ENCODE results near the gene TMEM219. TPM values are rescaled to one million over a fixed set of nuclear protein-coding genes. Genes with fewer than 3 reads are reported as not detected.
"Not testable (repeated sequence)": the region's sequence is repeated elsewhere in the genome, so short reads cannot be mapped to it uniquely, and the experiment has no call there.

TMEM219 gene
- total and polyA plus RNA-seq, 12 donors = 53.0 to 105 (median 69.3) TPM

GRCh38 chr16:29925781-29926710 is 35.8 kb upstream of the TMEM219 start, which contains the start of gene KCTD13:
TSS of gene KCTD13 (minus strand) at chr16:29926226. CDS start at chr16:29926033, 193 bp downstream.
- TF ChIP-seq, protein P1, sequence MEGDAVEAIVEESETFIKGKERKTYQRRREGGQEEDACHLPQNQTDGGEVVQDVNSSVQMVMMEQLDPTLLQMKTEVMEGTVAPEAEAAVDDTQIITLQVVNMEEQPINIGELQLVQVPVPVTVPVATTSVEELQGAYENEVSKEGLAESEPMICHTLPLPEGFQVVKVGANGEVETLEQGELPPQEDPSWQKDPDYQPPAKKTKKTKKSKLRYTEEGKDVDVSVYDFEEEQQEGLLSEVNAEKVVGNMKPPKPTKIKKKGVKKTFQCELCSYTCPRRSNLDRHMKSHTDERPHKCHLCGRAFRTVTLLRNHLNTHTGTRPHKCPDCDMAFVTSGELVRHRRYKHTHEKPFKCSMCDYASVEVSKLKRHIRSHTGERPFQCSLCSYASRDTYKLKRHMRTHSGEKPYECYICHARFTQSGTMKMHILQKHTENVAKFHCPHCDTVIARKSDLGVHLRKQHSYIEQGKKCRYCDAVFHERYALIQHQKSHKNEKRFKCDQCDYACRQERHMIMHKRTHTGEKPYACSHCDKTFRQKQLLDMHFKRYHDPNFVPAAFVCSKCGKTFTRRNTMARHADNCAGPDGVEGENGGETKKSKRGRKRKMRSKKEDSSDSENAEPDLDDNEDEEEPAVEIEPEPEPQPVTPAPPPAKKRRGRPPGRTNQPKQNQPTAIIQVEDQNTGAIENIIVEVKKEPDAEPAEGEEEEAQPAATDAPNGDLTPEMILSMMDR (IDR thresholded peaks at IDR 0.05) = no peak
- ATAC-seq (peak; percentile 97 to 99 (median 99)), DNase-seq (peak; percentile 85 to 88)
- Histone ChIP-seq H3K27me3 (no peaks in the 10 kb centered on the region), H3K27ac (peak within 1 kb of the TSS; percentile 18 to 92 (median 88)), H3K9me3 (no peaks in the 10 kb centered on the region), H3K4me1 (peaks cover 2 to 31% (median 23%) of the 10 kb centered on the region in 9 donors), H3K4me3 (peak within 1 kb of the TSS; percentile 83 to 100 (median 94)), H3K36me3 (peaks cover 0 to 26% (median 13%) of the 10 kb centered on the region in 9 donors)
- intact Hi-C loops (cut with DNase I) = loop anchor here in 7 of 10 donors (5.0 to 10.0 kb wide), 6 partner anchors 36 to 81 kb away; partner anchors contain the start of genes TAOK2 (in 2 of the 7), TMEM219 (in 2 of the 7), HIRIP3 (in 1 of the 7) and INO80E (in 1 of the 7)
- WGBS, 2 donors = 0 to 1% methylated on average over 84 to 89 of the region's 89 CpGs

DNA sequence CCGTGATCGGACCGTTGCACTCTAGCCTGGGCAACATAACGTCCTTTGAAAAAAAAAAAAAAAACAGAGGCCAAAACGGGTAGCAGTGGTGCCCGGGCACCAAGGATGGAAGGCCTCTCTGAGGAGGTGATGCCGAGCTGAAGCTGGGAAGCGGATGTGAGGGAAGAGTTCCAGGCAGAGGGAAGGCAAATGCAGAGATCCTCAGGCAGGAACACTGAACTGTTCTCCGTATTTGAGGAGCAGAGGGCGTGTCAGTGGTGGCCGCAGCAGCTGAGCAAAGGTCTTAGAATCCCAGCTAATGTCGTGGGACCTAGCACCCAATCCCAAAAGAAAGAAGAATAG is 35.2 kb upstream of the TMEM219 start:
- ATAC-seq = peak in 7 of 8 donors; percentile 28 to 76 (median 53)
- H3K9me3 ChIP-seq = no peaks in the 10 kb centered on the region
- intact Hi-C loops (cut with DNase I) = loop anchor here in 7 of 10 donors (5.0 to 10.0 kb wide), 6 partner anchors 36 to 81 kb away; partner anchors contain the start of genes TAOK2 (in 2 of the 7), TMEM219 (in 2 of the 7), HIRIP3 (in 1 of the 7) and INO80E (in 1 of the 7)
- DNase-seq = no peak
- peaks cover 2 to 31% (median 23%) of the 10 kb centered on the region in 9 donors for H3K4me1 ChIP-seq
- peak overlapping the region; percentile 83 to 100 (median 94) for H3K4me3 ChIP-seq
- peak overlapping the region; percentile 18 to 92 (median 88) for H3K27ac ChIP-seq
- 1% methylated on average over 12 of the region's 12 CpGs for WGBS, 2 donors
- TF ChIP-seq, protein P1 (IDR thresholded peaks at IDR 0.05) = no peak
- H3K27me3 ChIP-seq = no peaks in the 10 kb centered on the region
- peaks cover 0 to 20% (median 7%) of the 10 kb centered on the region in 9 donors for H3K36me3 ChIP-seq

- Histone ChIP-seq H3K4me3 (peak overlapping the region in 9 of 10 donors; percentile 83 to 100 (median 95)), H3K27ac (peak overlapping the region in 9 of 10 donors; percentile 76 to 92 (median 88)), H3K36me3 (peaks cover 0 to 14% (median 4%) of the 10 kb centered on the region in 9 donors), H3K4me1 (peaks cover 2 to 31% (median 23%) of the 10 kb centered on the region in 9 donors), H3K27me3 (no peaks in the 10 kb centered on the region), H3K9me3 (no peaks in the 10 kb centered on the region)
- intact Hi-C loops (cut with DNase I) = loop anchor here in 7 of 10 donors (5.0 to 10.0 kb wide), 6 partner anchors 35 to 80 kb away; partner anchors contain the start of genes TAOK2 (in 2 of the 7), TMEM219 (in 2 of the 7), HIRIP3 (in 1 of the 7) and INO80E (in 1 of the 7)
- no peak for ATAC-seq
- DNase-seq = no peak
- WGBS, 2 donors = 70 to 71% methylated on average over 12 of the region's 12 CpGs
- TF ChIP-seq, protein P1 (IDR thresholded peaks at IDR 0.05) = no peak
Observed at GRCh38 chr16:29927070-29927905, 34.6 kb upstream of the TMEM219 start.

GRCh38 chr16:29931750-29932149 is 30.1 kb upstream of the TMEM219 start:
- ATAC-seq, H3K27ac ChIP-seq, H3K27me3 ChIP-seq, H3K4me3 ChIP-seq, H3K36me3 ChIP-seq, H3K4me1 ChIP-seq, H3K9me3 ChIP-seq, DNase-seq: not testable (repeated sequence)
- 88 to 95% methylated on average over 2 of the region's 2 CpGs for WGBS, 2 donors
- intact Hi-C loops (cut with DNase I) = loop anchor here in 1 of 10 donors (10.0 kb wide), 1 partner anchor 83 kb away; the partner anchor contains the start of gene DOC2A
